Trophoblast cell (in vitro differentiated cells and primary cell): ENCODE data around the gene LRRN2.

Experiments used
- DNase-seq, 2 donors: peaks; one replicate each; pipeline ENCODE4 v3.0.0-alpha.2; 2016
- H2AFZ ChIP-seq: 2 replicates; pipeline ENCODE4 v1.6.1; 2013; ENCODE audit warnings: low read length, moderate library complexity, mild to moderate bottlenecking; ENCODE audit not compliant: insufficient read depth, poor library complexity
- H2AK5ac ChIP-seq: 2 replicates; pipeline ENCODE4 v1.6.1; 2013; ENCODE audit warnings: mild to moderate bottlenecking, low read length
- H2BK120ac ChIP-seq: 2 replicates; pipeline ENCODE4 v1.6.1; 2013; ENCODE audit warnings: low read length, mild to moderate bottlenecking, moderate library complexity; ENCODE audit not compliant: insufficient read depth, poor library complexity
- H2BK12ac ChIP-seq: 2 replicates; pipeline ENCODE4 v1.6.1; 2013; ENCODE audit warnings: mild to moderate bottlenecking, low read length, moderate library complexity
- H2BK5ac ChIP-seq: 2 replicates; pipeline ENCODE4 v1.6.1; 2013; ENCODE audit warnings: low read length, low read depth, moderate library complexity, mild to moderate bottlenecking; ENCODE audit not compliant: poor library complexity
- H3K14ac ChIP-seq: 2 replicates; pipeline ENCODE4 v1.6.1; 2013; ENCODE audit warnings: mild to moderate bottlenecking, low read length
- H3K18ac ChIP-seq: 2 replicates; pipeline ENCODE4 v1.6.1; 2013; ENCODE audit warnings: mild to moderate bottlenecking, low read length
- H3K23ac ChIP-seq: 2 replicates; pipeline ENCODE4 v1.6.1; 2013; ENCODE audit warnings: low read length
- H3K27ac ChIP-seq: 2 replicates; pipeline ENCODE4 v1.5.1; 2013; ENCODE audit warnings: low read depth, mild to moderate bottlenecking, inconsistent platforms, low read length, moderate library complexity
- H3K27me3 ChIP-seq: 2 replicates; pipeline ENCODE4 v1.6.1; 2013; ENCODE audit warnings: inconsistent platforms, mild to moderate bottlenecking, low read length, moderate library complexity; ENCODE audit not compliant: insufficient read depth
- H3K36me3 ChIP-seq, 2 experiments: 1 replicate in 1 of 2; 2 replicates in 1 of 2; pipeline ENCODE4 v1.6.1; 2013; ENCODE audit warnings: low read length in 2 of 2, mild to moderate bottlenecking in 2 of 2, moderate library complexity in 1 of 2; ENCODE audit not compliant: insufficient read depth in 2 of 2, control insufficient read depth in 1 of 2
- H3K4ac ChIP-seq: 2 replicates; pipeline ENCODE4 v1.6.1; 2013; ENCODE audit warnings: low read depth, mild to moderate bottlenecking, low read length, moderate library complexity
- H3K4me1 ChIP-seq, 2 experiments: 1 replicate in 1 of 2; 2 replicates in 1 of 2; pipeline ENCODE4 v1.6.1; 2013; ENCODE audit warnings: low read length in 2 of 2, mild to moderate bottlenecking in 2 of 2, moderate library complexity in 1 of 2; ENCODE audit not compliant: insufficient read depth in 2 of 2, control insufficient read depth in 1 of 2
- H3K4me2 ChIP-seq: 2 replicates; pipeline ENCODE4 v1.6.1; 2013; ENCODE audit warnings: inconsistent platforms, mild to moderate bottlenecking, low read length, moderate library complexity
- H3K4me3 ChIP-seq: 2 replicates; pipeline ENCODE4 v1.5.1; 2013; ENCODE audit warnings: mild to moderate bottlenecking, low read depth, low read length, inconsistent platforms
- H3K79me1 ChIP-seq: one replicate; pipeline ENCODE4 v1.6.1; 2013; ENCODE audit warnings: low read length
- H3K79me2 ChIP-seq: 2 replicates; pipeline ENCODE4 v1.6.1; 2013; ENCODE audit warnings: low read length, mild to moderate bottlenecking; ENCODE audit not compliant: control insufficient read depth, insufficient read depth, poor library complexity
- H3K9ac ChIP-seq: 2 replicates; pipeline ENCODE4 v1.6.1; 2013; ENCODE audit warnings: mild to moderate bottlenecking, low read length
- H3K9me3 ChIP-seq: 2 replicates; pipeline ENCODE4 v1.6.1; 2013; ENCODE audit warnings: low read depth, mild to moderate bottlenecking, control low read depth, inconsistent platforms, low read length; ENCODE audit not compliant: insufficient read depth
- H4K12ac ChIP-seq: 2 replicates; pipeline ENCODE4 v1.6.1; 2013; ENCODE audit warnings: low read depth, mild to moderate bottlenecking, low read length, moderate library complexity
- H4K8ac ChIP-seq: 2 replicates; pipeline ENCODE4 v1.6.1; 2013; ENCODE audit warnings: low read depth, mild to moderate bottlenecking, low read length, moderate library complexity
- H4K91ac ChIP-seq: one replicate; pipeline ENCODE4 v1.6.1; 2013; ENCODE audit warnings: low read depth, mild to moderate bottlenecking, low read length, moderate library complexity
- WGBS: extraction: QIAGEN DNeasy Blood & Tissue Kit; methylation state at CpG from one replicate; pipeline ENCODE4 v1.1.7; 2013; ENCODE audit warnings: missing lambda C conversion rate; ENCODE audit not compliant: insufficient read length, insufficient coverage; ENCODE audit errors: extremely low coverage; 5-methylcytosine and 5-hydroxymethylcytosine counted together

Gene LRRN2

GRCh38 chr1:204676043-204676442 lies 9.5 kb downstream of the LRRN2 start:
- H2BK120ac ChIP-seq: no peak overlapping the region
- H2AFZ ChIP-seq: no peak overlapping the region
- DNase-seq: no peak
- H3K23ac ChIP-seq: no peak overlapping the region
- no peak overlapping the region for H3K14ac ChIP-seq
- H4K91ac ChIP-seq: no peak overlapping the region
- H3K9ac ChIP-seq: no peak overlapping the region
- H2BK5ac ChIP-seq: no peak overlapping the region
- WGBS: no CpG with 5 or more reads among the region's 2 CpGs
- H3K36me3 ChIP-seq: no peaks in the 10 kb centered on the region
- H3K4me1 ChIP-seq: peaks cover 0 to under 1% of the 10 kb centered on the region in 2 experiments
- H3K4ac ChIP-seq: no peak overlapping the region
- no peak overlapping the region for H4K12ac ChIP-seq
- no peak overlapping the region for H3K27ac ChIP-seq
- no peak overlapping the region for H3K4me2 ChIP-seq
- H3K4me3 ChIP-seq: no peak overlapping the region
- no peak overlapping the region for H2BK12ac ChIP-seq
- H3K79me1 ChIP-seq: no peaks in the 10 kb centered on the region
- peaks cover 3% of the 10 kb centered on the region for H3K27me3 ChIP-seq
- H3K18ac ChIP-seq: no peak overlapping the region
- no peak overlapping the region for H4K8ac ChIP-seq
- no peaks in the 10 kb centered on the region for H3K9me3 ChIP-seq
- H3K79me2 ChIP-seq: no peaks in the 10 kb centered on the region
- H2AK5ac ChIP-seq: no peak overlapping the region

GRCh38 chr1:204673909-204674649 lies 11.5 kb downstream of the LRRN2 start:
- H3K27ac ChIP-seq: no peak overlapping the region
- DNase-seq: no peak
- H3K18ac ChIP-seq: no peak overlapping the region
- no peak overlapping the region for H3K9ac ChIP-seq
- H3K79me1 ChIP-seq: no peaks in the 10 kb centered on the region
- no peak overlapping the region for H2BK120ac ChIP-seq
- H4K12ac ChIP-seq: no peak overlapping the region
- no peaks in the 10 kb centered on the region for H3K36me3 ChIP-seq
- peaks cover 3% of the 10 kb centered on the region for H3K27me3 ChIP-seq
- no peak overlapping the region for H3K4me2 ChIP-seq
- no CpG with 5 or more reads among the region's 8 CpGs for WGBS
- H4K8ac ChIP-seq: no peak overlapping the region
- no peak overlapping the region for H2BK5ac ChIP-seq
- H3K4me3 ChIP-seq: no peak overlapping the region
- H3K9me3 ChIP-seq: no peaks in the 10 kb centered on the region
- no peak overlapping the region for H2AK5ac ChIP-seq
- H3K4me1 ChIP-seq: peaks cover 0 to 4% of the 10 kb centered on the region in 2 experiments
- H3K23ac ChIP-seq: no peak overlapping the region
- H3K4ac ChIP-seq: no peak overlapping the region
- no peak overlapping the region for H3K14ac ChIP-seq
- H3K79me2 ChIP-seq: no peaks in the 10 kb centered on the region
- H2BK12ac ChIP-seq: no peak overlapping the region
- H4K91ac ChIP-seq: no peak overlapping the region
- H2AFZ ChIP-seq: no peak overlapping the region

- Histone ChIP-seq H3K18ac (no peak overlapping the region), H2AK5ac (no peak overlapping the region)
These were observed 12.3 kb downstream of the LRRN2 start for GRCh38 chr1:204673209-204673608.

GRCh38 chr1:204672482-204673121 lies 12.9 kb downstream of the LRRN2 start:
- Histone ChIP-seq H2BK5ac (no peak overlapping the region), H3K4me2 (no peak overlapping the region), H3K4me3 (no peak overlapping the region), H3K18ac (no peak overlapping the region), H2AFZ (no peak overlapping the region), H2BK120ac (no peak overlapping the region), H3K9ac (no peak overlapping the region), H3K14ac (no peak overlapping the region), H2BK12ac (no peak overlapping the region), H3K4me1 (peaks cover 0 to 4% of the 10 kb centered on the region in 2 experiments), H3K23ac (no peak overlapping the region), H3K79me2 (no peaks in the 10 kb centered on the region), H4K91ac (no peak overlapping the region), H4K8ac (no peak overlapping the region), H3K4ac (no peak overlapping the region), H3K27me3 (peaks cover 1% of the 10 kb centered on the region), H3K9me3 (no peaks in the 10 kb centered on the region), H3K36me3 (no peaks in the 10 kb centered on the region), H3K27ac (no peak overlapping the region), H2AK5ac (no peak overlapping the region), H3K79me1 (no peaks in the 10 kb centered on the region), H4K12ac (no peak overlapping the region)
- no CpG with 5 or more reads among the region's 10 CpGs for WGBS
- DNase-seq: no peak

More at GRCh38 chr1:204673209-204673608, 12.3 kb downstream of the LRRN2 start:
- Histone ChIP-seq H4K12ac (no peak overlapping the region), H3K9me3 (no peaks in the 10 kb centered on the region), H2BK120ac (no peak overlapping the region), H2BK5ac (no peak overlapping the region), H3K9ac (no peak overlapping the region), H3K23ac (no peak overlapping the region), H2BK12ac (no peak overlapping the region), H3K36me3 (no peaks in the 10 kb centered on the region), H4K8ac (no peak overlapping the region), H3K27ac (no peak overlapping the region), H3K4me3 (no peak overlapping the region), H2AFZ (no peak overlapping the region), H3K4ac (no peak overlapping the region), H3K14ac (no peak overlapping the region), H4K91ac (no peak overlapping the region), H3K79me1 (no peaks in the 10 kb centered on the region), H3K27me3 (peaks cover 3% of the 10 kb centered on the region), H3K4me2 (no peak overlapping the region), H3K4me1 (peaks cover 0 to 4% of the 10 kb centered on the region in 2 experiments), H3K79me2 (no peaks in the 10 kb centered on the region)
- no CpG with 5 or more reads among the region's 2 CpGs for WGBS
- DNase-seq: no peak
